GM12878 (cell line): ENCODE data around the gene CEP63. TPM values are rescaled to one million over a fixed set of nuclear protein-coding genes. Genes with fewer than 3 reads are reported as not detected.

ENCODE experiments used
- ATAC-seq: fragments of 200-7000 bp; cut with Tn5 transposase; 3 replicates; pipeline ENCODE4 v1.9.1; 2020; ENCODE audit warnings: mild to moderate bottlenecking, moderate library complexity
- BruUV-seq: library from RNA; stranded (reverse); fragments of 400-500 nt; replicated peaks from 2 replicates; lab custom pipeline; 2021; lab: Mats Ljungman, UMichigan
- CTCF ChIA-PET: fragments of 300-600 bp; sonication (Branson Sonifier 250); formaldehyde crosslinking; extraction: SDS; loops from one replicate; lab custom pipeline; 2021; ENCODE audit warnings: inconsistent platforms; lab: Yijun Ruan, JAX
- POLR2A ChIA-PET: fragments of 350-600 bp; formaldehyde crosslinking; extraction: SDS; loops from one replicate; lab custom pipeline; 2021; ENCODE audit warnings: inconsistent platforms; lab: Charles Lee
- RAD21 ChIA-PET: fragments of 300-600 bp; sonication (Branson Sonifier 250); formaldehyde crosslinking; loops from one replicate; lab custom pipeline; 2023; ENCODE audit warnings: antibody characterized with exemption; ENCODE audit not compliant: unreplicated experiment; lab: Charles Lee
- SMC1A ChIA-PET: fragments of 300-600 bp; sonication (Branson Sonifier 250); formaldehyde crosslinking; loops from one replicate; lab custom pipeline; 2023; ENCODE audit not compliant: unreplicated experiment, uncharacterized antibody; lab: Charles Lee
- DNase-seq: peaks from one replicate; pipeline ENCODE4 v3.0.0-alpha.2; 2011; ENCODE audit warnings: low read depth, low spot score
- FAIRE-seq: peaks from 3 replicates; lab custom pipeline; 2011; peaks lifted over from hg19 to GRCh38; lab: Jason Lieb, UNC
- H2AFZ ChIP-seq: 2 replicates; pipeline ENCODE4 v1.6.0; 2011; ENCODE audit warnings: low read depth, low read length, control low read depth; ENCODE audit not compliant: control insufficient read depth
- H3K27ac ChIP-seq: 2 replicates; pipeline ENCODE4 v1.5.1; 2011; ENCODE audit warnings: control low read depth; ENCODE audit not compliant: control insufficient read depth, insufficient read depth
- H3K27me3 ChIP-seq, 2 experiments: replicated peaks in 1 of 2; 2 replicates each; pipeline versions ENCODE4 v1.6.0 to v1.6.1; 2011; ENCODE audit warnings: low read length in 1 of 2; ENCODE audit not compliant: control insufficient read depth in 2 of 2, insufficient read depth in 2 of 2
- H3K36me3 ChIP-seq, 2 experiments: 2 replicates each; pipeline ENCODE4 v1.5.1; 2011; ENCODE audit warnings: low read length in 1 of 2; ENCODE audit not compliant: control insufficient read depth in 2 of 2, insufficient read depth in 2 of 2
- H3K4me1 ChIP-seq: 2 replicates; pipeline ENCODE4 v1.6.1; 2011; ENCODE audit warnings: mild to moderate bottlenecking, low read length, moderate library complexity, mixed read lengths; ENCODE audit not compliant: control insufficient read depth, insufficient read depth
- H3K4me2 ChIP-seq: 2 replicates; pipeline ENCODE4 v1.6.0; 2011; ENCODE audit warnings: control low read depth; ENCODE audit not compliant: control insufficient read depth, insufficient read depth
- H3K4me3 ChIP-seq: fragments of 200-600 bp; sonication (generic); 2 replicates; pipeline ENCODE4 v1.5.1; 2016
- H3K79me2 ChIP-seq: 2 replicates; pipeline ENCODE4 v1.6.0; 2011; ENCODE audit warnings: low read length; ENCODE audit not compliant: control insufficient read depth, insufficient read depth
- H3K9ac ChIP-seq: 2 replicates; pipeline ENCODE4 v1.8.0; 2011; ENCODE audit warnings: low read length, control low read depth, mixed read lengths; ENCODE audit not compliant: control insufficient read depth, insufficient read depth
- H3K9me3 ChIP-seq: replicated peaks from 3 replicates; pipeline ENCODE4 v1.5.1; 2011; ENCODE audit warnings: mild to moderate bottlenecking, low read length; ENCODE audit not compliant: control insufficient read depth, insufficient read depth
- H4K20me1 ChIP-seq: 2 replicates; pipeline ENCODE4 v1.6.0; 2011; ENCODE audit not compliant: control insufficient read depth, insufficient read depth
- BCL11A ChIP-seq: IDR thresholded peaks from 2 replicates; pipeline ENCODE4 v1.6.1; 2011; ENCODE audit warnings: low read depth, low read length
- BMI1 ChIP-seq: fragments of 450-650 bp; IDR thresholded peaks from 2 replicates; pipeline ENCODE4 v1.6.1; 2016; ENCODE audit warnings: mild to moderate bottlenecking, moderate library complexity, borderline replicate concordance
- CEBPB ChIP-seq, 2 experiments: fragments of 150-350 bp in 1 of 2; IDR thresholded peaks; 2 replicates each; pipeline ENCODE4 v1.6.1; 2012 to 2014; ENCODE audit warnings: low read depth in 2 of 2, low read length in 2 of 2, borderline replicate concordance in 1 of 2, inconsistent platforms in 1 of 2
- CREM ChIP-seq: IDR thresholded peaks from 2 replicates; pipeline ENCODE4 v1.6.1; 2014; ENCODE audit warnings: antibody characterized with exemption, low read depth
- PAX8 ChIP-seq: fragments of 450-650 bp; IDR thresholded peaks from 2 replicates; pipeline ENCODE4 v1.6.1; 2017; ENCODE audit warnings: mild to moderate bottlenecking, moderate library complexity
- POU2F2 ChIP-seq: IDR thresholded peaks from 3 replicates; pipeline ENCODE4 v1.6.1; 2011; ENCODE audit warnings: low read depth, mild to moderate bottlenecking, low read length, borderline replicate concordance
- RFX5 ChIP-seq: IDR thresholded peaks from 2 replicates; pipeline ENCODE4 v1.6.1; 2011; ENCODE audit warnings: low read depth, low read length, improper control_type of control experiment
- SIN3A ChIP-seq: IDR thresholded peaks from 2 replicates; pipeline ENCODE4 v1.6.1; 2012; ENCODE audit warnings: low read depth, low read length, improper control_type of control experiment
- SMARCA5 ChIP-seq: fragments of 450-650 bp; IDR thresholded peaks from 2 replicates; pipeline ENCODE4 v1.6.1; 2017; ENCODE audit warnings: mild to moderate bottlenecking
- ZNF622 ChIP-seq: fragments of 450-650 bp; IDR thresholded peaks from 2 replicates; pipeline ENCODE4 v1.6.1; 2017; ENCODE audit warnings: mild to moderate bottlenecking, inconsistent platforms
- WGBS: methylation state at CpG from one replicate; pipeline ENCODE4 v1.1.6; 2016; ENCODE audit warnings: low lambda C conversion rate; ENCODE audit not compliant: insufficient replicate concordance, insufficient coverage; ENCODE audit errors: missing lambda C conversion rate; 5-methylcytosine and 5-hydroxymethylcytosine counted together
- in situ Hi-C: fragments of 300-500 bp; cut with MboI; formaldehyde crosslinking; loops from 9 replicates; pipeline ENCODE4 v1.14.3; 2018; ENCODE audit warnings: mixed read lengths
- intact Hi-C: fragments of 100-400 bp; cut with micrococcal nuclease; formaldehyde crosslinking; loops from one replicate; pipeline ENCODE4 v1.14.2; 2022; ENCODE audit not compliant: unreplicated experiment
- polyA plus RNA-seq, 11 experiments: library from polyadenylated mRNA; depleted of rRNA in 4 of 11; unstranded in 6 of 11; stranded (reverse) in 5 of 11; fragments of >200 nt; fragmentation: Nextera tagmentation in 4 of 11; fragmentation: Illumina TruSeq in 1 of 11; extraction: Ambion mirVana in 4 of 11; extraction: Trizol in 1 of 11; gene quantifications; 1 replicate in 1 of 11; 2 replicates in 10 of 11; pipeline versions ENCODE4 v1.2.1 to v1.2.3, GENCODE V29; 2011 to 2016; ENCODE audit warnings: inconsistent platforms in 2 of 11, missing spikeins in 2 of 11, low read depth in 1 of 11
- total RNA-seq, 4 experiments: library from RNA; depleted of rRNA in 3 of 4; stranded (reverse); fragments of >200 nt in 3 of 4; fragmentation: Illumina TruSeq in 1 of 4; extraction: Trizol in 1 of 4; gene quantifications; 2 replicates each; pipeline versions ENCODE4 v1.2.1 to v1.2.3, GENCODE V29; 2013 to 2021
- TF ChIP-seq, protein P1 (sequence below): fragments of 450-650 bp; formaldehyde crosslinking; IDR thresholded peaks from 2 replicates; pipeline ENCODE4 v1.5.0; 2022; ENCODE audit warnings: mild to moderate bottlenecking, missing genetic modification characterization

CEP63 gene
- total and polyA plus RNA-seq, 10 of the 15 experiments (the other 5 are each of a cell fraction or from before 2014, with no cell fraction given): 14.0 to 36.9 (median 26.8) TPM

DNA sequence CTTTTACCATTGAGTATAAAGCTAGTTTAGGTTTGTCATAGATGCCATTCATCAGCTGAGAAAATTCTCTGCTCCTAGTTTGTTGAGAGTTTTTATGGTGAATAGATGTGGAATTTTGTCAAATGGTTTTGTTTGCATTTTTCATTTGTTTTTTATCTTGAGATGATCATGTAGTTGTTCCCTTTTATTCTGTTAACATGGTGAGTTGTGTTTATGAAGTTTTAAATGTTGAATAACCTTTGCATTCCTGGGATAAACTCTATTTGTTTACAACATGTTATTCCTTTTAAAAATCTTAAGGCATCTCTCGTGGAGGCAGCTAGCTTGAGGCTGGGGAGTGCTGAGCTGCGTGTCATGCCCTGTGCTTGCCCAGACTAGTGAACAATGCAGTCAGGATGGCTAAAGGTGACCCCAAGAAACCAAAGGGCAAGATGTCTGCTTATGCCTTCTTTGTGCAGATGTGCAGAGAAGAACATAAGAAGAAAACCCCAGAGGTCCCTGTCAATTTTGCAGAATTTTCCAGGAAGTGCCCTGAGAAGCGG, 48.6 kb upstream of the CEP63 start:
- H4K20me1 ChIP-seq: no peaks in the 10 kb centered on the region
- DNase-seq (no peak), FAIRE-seq (no peak), ATAC-seq (no peak)
- ChIA-PET RAD21 (no interaction called here), POLR2A (no interaction called here), SMC1A (interaction anchor here (1.0 kb wide), 1 partner anchor 44 kb away, joined by 3 read pairs; no protein-coding TSS in a partner anchor), CTCF (no interaction called here)
- H3K9ac ChIP-seq: no peak overlapping the region
- intact Hi-C loops (no loop called here), in situ Hi-C loops (no loop called here)
- H3K27ac ChIP-seq: no peak overlapping the region
- H3K27me3 ChIP-seq: peaks cover 0 to 2% of the 10 kb centered on the region in 2 experiments; a peak in 1 of 4 replicates
- no peaks in the 10 kb centered on the region for H3K4me1 ChIP-seq
- no TSS peak for BruUV-seq
- no peak for TF ChIP-seq SMARCA5
- H3K4me2 ChIP-seq: no peak overlapping the region
- H2AFZ ChIP-seq: no peak overlapping the region
- 7% methylated on average over 3 of the region's 3 CpGs for WGBS
- H3K79me2 ChIP-seq: no peaks in the 10 kb centered on the region
- no peaks in the 10 kb centered on the region for H3K36me3 ChIP-seq
- H3K9me3 ChIP-seq: no peaks in the 10 kb centered on the region
- H3K4me3 ChIP-seq: no peak overlapping the region

DNA sequence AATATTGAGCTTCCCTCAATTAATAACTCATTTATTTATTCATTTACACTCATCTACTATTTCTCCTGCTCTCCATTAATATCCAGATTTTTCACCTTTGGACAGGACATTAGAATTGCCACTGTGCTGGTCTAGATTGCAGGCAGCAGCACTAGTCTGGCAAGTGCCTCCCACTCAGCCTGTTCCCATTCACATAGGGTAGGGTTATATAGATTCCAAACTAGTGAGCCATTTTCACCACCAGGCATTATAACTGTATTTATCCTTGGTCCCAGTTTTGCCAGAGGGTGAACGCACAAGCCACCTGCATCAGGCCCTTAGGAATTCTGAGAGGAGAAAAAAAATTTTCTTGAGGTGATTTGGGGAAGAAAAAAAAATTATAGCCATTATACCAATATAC, 44.5 kb upstream of the CEP63 start:
- ChIA-PET POLR2A (no interaction called here), SMC1A (no interaction called here), CTCF (no interaction called here), RAD21 (no interaction called here)
- DNase-seq (no peak), ATAC-seq (no peak), FAIRE-seq (no peak)
- Histone ChIP-seq H3K9ac (no peak overlapping the region), H3K4me2 (no peak overlapping the region), H3K27me3 (0 out of 4 replicates have a peak, but pooled peaks cover 0 to 2% of the 10 kb centered on the region in 2 experiments), H3K36me3 (no peaks in the 10 kb centered on the region), H3K9me3 (no peaks in the 10 kb centered on the region), H3K4me1 (no peaks in the 10 kb centered on the region), H3K79me2 (no peaks in the 10 kb centered on the region), H4K20me1 (no peaks in the 10 kb centered on the region), H3K4me3 (no peak overlapping the region), H3K27ac (no peak overlapping the region), H2AFZ (no peak overlapping the region)
- in situ Hi-C loops (no loop called here), intact Hi-C loops (no loop called here)
- TF ChIP-seq, protein P1, sequence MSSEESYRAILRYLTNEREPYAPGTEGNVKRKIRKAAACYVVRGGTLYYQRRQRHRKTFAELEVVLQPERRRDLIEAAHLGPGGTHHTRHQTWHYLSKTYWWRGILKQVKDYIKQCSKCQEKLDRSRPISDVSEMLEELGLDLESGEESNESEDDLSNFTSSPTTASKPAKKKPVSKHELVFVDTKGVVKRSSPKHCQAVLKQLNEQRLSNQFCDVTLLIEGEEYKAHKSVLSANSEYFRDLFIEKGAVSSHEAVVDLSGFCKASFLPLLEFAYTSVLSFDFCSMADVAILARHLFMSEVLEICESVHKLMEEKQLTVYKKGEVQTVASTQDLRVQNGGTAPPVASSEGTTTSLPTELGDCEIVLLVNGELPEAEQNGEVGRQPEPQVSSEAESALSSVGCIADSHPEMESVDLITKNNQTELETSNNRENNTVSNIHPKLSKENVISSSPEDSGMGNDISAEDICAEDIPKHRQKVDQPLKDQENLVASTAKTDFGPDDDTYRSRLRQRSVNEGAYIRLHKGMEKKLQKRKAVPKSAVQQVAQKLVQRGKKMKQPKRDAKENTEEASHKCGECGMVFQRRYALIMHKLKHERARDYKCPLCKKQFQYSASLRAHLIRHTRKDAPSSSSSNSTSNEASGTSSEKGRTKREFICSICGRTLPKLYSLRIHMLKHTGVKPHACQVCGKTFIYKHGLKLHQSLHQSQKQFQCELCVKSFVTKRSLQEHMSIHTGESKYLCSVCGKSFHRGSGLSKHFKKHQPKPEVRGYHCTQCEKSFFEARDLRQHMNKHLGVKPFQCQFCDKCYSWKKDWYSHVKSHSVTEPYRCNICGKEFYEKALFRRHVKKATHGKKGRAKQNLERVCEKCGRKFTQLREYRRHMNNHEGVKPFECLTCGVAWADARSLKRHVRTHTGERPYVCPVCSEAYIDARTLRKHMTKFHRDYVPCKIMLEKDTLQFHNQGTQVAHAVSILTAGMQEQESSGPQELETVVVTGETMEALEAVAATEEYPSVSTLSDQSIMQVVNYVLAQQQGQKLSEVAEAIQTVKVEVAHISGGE (CRISPR knock-in tag): no peak
- TF ChIP-seq RFX5: no peak
- TF ChIP-seq ZNF622: no peak
- no peak for TF ChIP-seq PAX8
- no peak for TF ChIP-seq BMI1
- no peak for TF ChIP-seq CEBPB (IDR thresholded peaks at IDR 0.05; ENCODE audit: borderline replicate concordance in 1 of 2, low read depth in 2 of 2, low read length in 2 of 2)
- TF ChIP-seq SIN3A: no peak
- TF ChIP-seq CREM: no peak
- no peak for TF ChIP-seq BCL11A
- TF ChIP-seq POU2F2: no peak
- BruUV-seq: no TSS peak
- WGBS: 86% methylated on average over 1 of the region's 1 CpG
